Measurements from ENCODE around the gene SPRR1B.

The SPRR1B gene

GRCh38 chr1:153072806-153073726 is 42.1 kb downstream of the SPRR1B start:
- H3K27ac Mint-ChIP-seq: no peak overlapping the region
- no peaks in the 10 kb centered on the region for H3K36me3 Mint-ChIP-seq
- no peak overlapping the region for H3K4me3 Mint-ChIP-seq
- no peaks in the 10 kb centered on the region for H3K4me1 Mint-ChIP-seq (ENCODE audit: low read depth)
- H3K9me3 Mint-ChIP-seq (ENCODE audit: low read depth): no peaks in the 10 kb centered on the region
- H3K27me3 Mint-ChIP-seq: peaks cover 13% of the 10 kb centered on the region

GRCh38 chr1:153081736-153082135 is 50.7 kb downstream of the SPRR1B start:
- Mint-ChIP-seq H3K9me3 (ENCODE audit: low read depth) (peaks cover 5% of the 10 kb centered on the region), H3K27ac (no peak overlapping the region), H3K4me3 (no peak overlapping the region), H3K27me3 (peaks cover 23% of the 10 kb centered on the region), H3K36me3 (peaks cover 4% of the 10 kb centered on the region), H3K4me1 (ENCODE audit: low read depth) (no peaks in the 10 kb centered on the region)
